Neural progenitor cell (in vitro differentiated cells): ENCODE measurements around the gene CHD1. TPM values are rescaled to one million over a fixed set of nuclear protein-coding genes. Genes with fewer than 3 reads are reported as not detected.

Source experiments
- DNase-seq: peaks from one replicate; pipeline ENCODE4 v3.0.0-alpha.2; 2016; ENCODE audit warnings: low spot score
- H2AFZ ChIP-seq: fragments of 200-600 bp; sonication (generic); replicated peaks from 2 replicates; pipeline ENCODE4 v1.6.1; 2016; ENCODE audit warnings: antibody characterized with exemption
- H3F3A ChIP-seq: fragments of 200-600 bp; sonication (generic); 2 replicates; pipeline ENCODE4 v1.6.1; 2016; ENCODE audit warnings: antibody characterized with exemption, low read depth
- H3K27ac ChIP-seq: fragments of 200-600 bp; sonication (generic); 2 replicates; pipeline ENCODE4 v1.5.1; 2016; ENCODE audit warnings: mild to moderate bottlenecking
- H3K27me3 ChIP-seq: fragments of 200-600 bp; sonication (generic); 2 replicates; pipeline ENCODE4 v1.6.1; 2016; ENCODE audit warnings: mild to moderate bottlenecking, moderate library complexity
- H3K36me3 ChIP-seq: fragments of 200-600 bp; sonication (generic); 2 replicates; pipeline ENCODE4 v1.5.1; 2016
- H3K4me1 ChIP-seq: fragments of 200-600 bp; sonication (generic); 2 replicates; pipeline ENCODE4 v1.6.1; 2016; ENCODE audit warnings: mixed run types
- H3K4me2 ChIP-seq: fragments of 200-600 bp; sonication (generic); 2 replicates; pipeline ENCODE4 v1.6.1; 2016
- H3K4me3 ChIP-seq: fragments of 200-600 bp; sonication (generic); 2 replicates; pipeline ENCODE4 v1.5.1; 2016
- H3K79me2 ChIP-seq: fragments of 200-600 bp; sonication (generic); 2 replicates; pipeline ENCODE4 v1.6.1; 2016; ENCODE audit warnings: low read depth
- H3K9ac ChIP-seq: fragments of 200-600 bp; sonication (generic); 2 replicates; pipeline ENCODE4 v1.6.1; 2016
- H3K9me3 ChIP-seq: fragments of 200-600 bp; sonication (generic); 2 replicates; pipeline ENCODE4 v1.5.1; 2016; ENCODE audit warnings: low read depth
- H4K20me1 ChIP-seq: fragments of 200-600 bp; sonication (generic); 2 replicates; pipeline ENCODE4 v1.6.1; 2016; ENCODE audit warnings: low read depth
- H3K27ac Mint-ChIP-seq: 3 replicates; pipeline ENCODE4 v1.8.0; 2021; ENCODE audit warnings: mixed read lengths
- H3K27me3 Mint-ChIP-seq: 2 replicates; pipeline ENCODE4 v1.8.0; 2022; ENCODE audit warnings: low read depth, mild to moderate bottlenecking, inconsistent platforms, moderate library complexity, mixed read lengths; ENCODE audit not compliant: insufficient read depth
- H3K36me3 Mint-ChIP-seq: 3 replicates; pipeline ENCODE4 v1.8.0; 2021; ENCODE audit warnings: mixed read lengths
- H3K4me1 Mint-ChIP-seq: 3 replicates; pipeline ENCODE4 v1.8.0; 2021; ENCODE audit warnings: mixed read lengths
- H3K4me3 Mint-ChIP-seq: 3 replicates; pipeline ENCODE4 v1.8.0; 2021; ENCODE audit warnings: mild to moderate bottlenecking, moderate library complexity, mixed read lengths
- H3K9me3 Mint-ChIP-seq: 3 replicates; pipeline ENCODE4 v1.8.0; 2020; ENCODE audit warnings: mixed read lengths
- CTCF ChIP-seq: fragments of 200-600 bp; sonication (generic); IDR thresholded peaks from 2 replicates; pipeline ENCODE4 v1.5.1; 2017; ENCODE audit warnings: antibody characterized with exemption, mild to moderate bottlenecking
- EZH2 ChIP-seq: fragments of 200-600 bp; sonication (generic); IDR thresholded peaks from 2 replicates; pipeline ENCODE4 v1.6.1; 2017; ENCODE audit warnings: antibody characterized with exemption, mild to moderate bottlenecking, moderate library complexity
- EZH2phosphoT487 ChIP-seq: fragments of 200-600 bp; sonication (generic); IDR thresholded peaks from 2 replicates; pipeline ENCODE4 v1.6.1; 2017; ENCODE audit warnings: antibody characterized with exemption
- total RNA-seq: library from RNA; depleted of rRNA; stranded (reverse); fragments of >200 nt; gene quantifications from 2 replicates; pipeline ENCODE4 v1.2.3, GENCODE V29; 2015; ENCODE audit warnings: low replicate concordance

CHD1 gene
- total RNA-seq, 1 donor from 2014 or later = 198 TPM

GRCh38 chr5:98938464-98938863 is 9.7 kb upstream of the CHD1 start:
- Mint-ChIP-seq H3K9me3 (no peaks in the 10 kb centered on the region), H3K36me3 (peaks cover 3% of the 10 kb centered on the region), H3K4me3 (peak overlapping the region; percentile 72), H3K4me1 (peaks cover 44% of the 10 kb centered on the region), H3K27ac (peak overlapping the region; percentile 93), H3K27me3 (no peaks in the 10 kb centered on the region)
- TF ChIP-seq EZH2phosphoT487 = no peak
- TF ChIP-seq CTCF = no peak
- TF ChIP-seq EZH2 = no peak
- Histone ChIP-seq H3K79me2 (peaks cover 23% of the 10 kb centered on the region), H3F3A (peaks cover 3% of the 10 kb centered on the region), H3K9me3 (no peaks in the 10 kb centered on the region), H3K4me2 (peak overlapping the region; percentile 11), H2AFZ (no peak overlapping the region), H3K4me1 (peaks cover 52% of the 10 kb centered on the region), H4K20me1 (no peaks in the 10 kb centered on the region), H3K4me3 (no peak overlapping the region), H3K27me3 (no peaks in the 10 kb centered on the region), H3K9ac (no peak overlapping the region), H3K36me3 (no peaks in the 10 kb centered on the region), H3K27ac (peak overlapping the region; percentile 46)
- DNase-seq = peak; percentile 44

- H3K27me3 ChIP-seq = no peaks in the 10 kb centered on the region
- no peak overlapping the region for H3K9ac ChIP-seq
- peaks cover 52% of the 10 kb centered on the region for H3K4me1 ChIP-seq
- Mint-ChIP-seq H3K36me3 (peaks cover 3% of the 10 kb centered on the region), H3K4me1 (peaks cover 44% of the 10 kb centered on the region), H3K4me3 (no peak overlapping the region), H3K27ac (no peak overlapping the region), H3K9me3 (no peaks in the 10 kb centered on the region), H3K27me3 (no peaks in the 10 kb centered on the region)
- H3K4me2 ChIP-seq = peak overlapping the region; percentile 11
- DNase-seq = no peak
- peaks cover 3% of the 10 kb centered on the region for H3F3A ChIP-seq
- no peaks in the 10 kb centered on the region for H3K36me3 ChIP-seq
- TF ChIP-seq CTCF (no peak), EZH2phosphoT487 (no peak), EZH2 (no peak)
- H3K4me3 ChIP-seq = no peak overlapping the region
- H3K27ac ChIP-seq = no peak overlapping the region
- H3K9me3 ChIP-seq = no peaks in the 10 kb centered on the region
- H2AFZ ChIP-seq = no peak overlapping the region
- peaks cover 23% of the 10 kb centered on the region for H3K79me2 ChIP-seq
- no peaks in the 10 kb centered on the region for H4K20me1 ChIP-seq
Observed at GRCh38 chr5:98936948-98937715, 8.3 kb upstream of the CHD1 start.

- H3K9me3 Mint-ChIP-seq = no peaks in the 10 kb centered on the region
- Histone ChIP-seq H3K9ac (no peak overlapping the region), H3K9me3 (no peaks in the 10 kb centered on the region), H3K27me3 (no peaks in the 10 kb centered on the region), H4K20me1 (peaks cover 17% of the 10 kb centered on the region), H3K27ac (no peak overlapping the region), H3K4me2 (no peak overlapping the region), H3F3A (peaks cover 4% of the 10 kb centered on the region), H3K4me3 (no peak overlapping the region), H3K79me2 (peaks cover 40% of the 10 kb centered on the region), H2AFZ (no peak overlapping the region), H3K36me3 (no peaks in the 10 kb centered on the region), H3K4me1 (peaks cover 37% of the 10 kb centered on the region)
- no peak for DNase-seq
- H3K4me3 Mint-ChIP-seq = no peak overlapping the region
- peaks cover 6% of the 10 kb centered on the region for H3K36me3 Mint-ChIP-seq
- TF ChIP-seq CTCF (no peak), EZH2phosphoT487 (no peak), EZH2 (no peak)
- H3K27ac Mint-ChIP-seq = no peak overlapping the region
- H3K27me3 Mint-ChIP-seq = no peaks in the 10 kb centered on the region
- peaks cover 35% of the 10 kb centered on the region for H3K4me1 Mint-ChIP-seq
Observed at GRCh38 chr5:98935206-98935605, 6.4 kb upstream of the CHD1 start.
